Measurements from ENCODE around the gene BACE2. TPM values are rescaled to one million over a fixed set of nuclear protein-coding genes. Genes with fewer than 3 reads are reported as not detected.

The BACE2 gene
- total RNA-seq, 2 donors from 2014 or later, result 0.37 to 1.4 TPM

- DNase-seq, result no peak
- Mint-ChIP-seq H3K4me1 (peaks cover 4% of the 10 kb centered on the region), H3K4me3 (no peak overlapping the region), H3K27ac (no peak overlapping the region), H3K36me3 (ENCODE audit: low read depth) (peaks cover 2% of the 10 kb centered on the region), H3K27me3 (peaks cover 71% of the 10 kb centered on the region)
- H3K9me3 ChIP-seq (ENCODE audit: control insufficient read depth, low read length, poor library complexity, severe bottlenecking), result no peaks in the 10 kb centered on the region
- ATAC-seq, result no peak
Measured at GRCh38 chr21:41217671-41218385, 49.9 kb downstream of the BACE2 start.

- Mint-ChIP-seq H3K4me1 (peaks cover 3% of the 10 kb centered on the region), H3K27ac (no peak overlapping the region), H3K27me3 (peaks cover 70% of the 10 kb centered on the region), H3K4me3 (no peak overlapping the region), H3K36me3 (ENCODE audit: low read depth) (no peaks in the 10 kb centered on the region)
- DNase-seq (no peak), ATAC-seq (no peak)
- no peaks in the 10 kb centered on the region for H3K9me3 ChIP-seq (ENCODE audit: control insufficient read depth, low read length, poor library complexity, severe bottlenecking)
Measured at GRCh38 chr21:41219498-41220207, 51.7 kb downstream of the BACE2 start.

GRCh38 chr21:41220208-41220733, 52.3 kb downstream of the BACE2 start:
- ATAC-seq (no peak), DNase-seq (no peak)
- Mint-ChIP-seq H3K36me3 (ENCODE audit: low read depth) (no peaks in the 10 kb centered on the region), H3K27me3 (peaks cover 64% of the 10 kb centered on the region), H3K4me1 (no peaks in the 10 kb centered on the region), H3K4me3 (no peak overlapping the region), H3K27ac (no peak overlapping the region)
- H3K9me3 ChIP-seq (ENCODE audit: control insufficient read depth, low read length, poor library complexity, severe bottlenecking), result no peaks in the 10 kb centered on the region

- Mint-ChIP-seq H3K27ac (no peak overlapping the region), H3K27me3 (peaks cover 53% of the 10 kb centered on the region), H3K4me3 (no peak overlapping the region), H3K36me3 (ENCODE audit: low read depth) (no peaks in the 10 kb centered on the region), H3K4me1 (no peaks in the 10 kb centered on the region)
- no peak for DNase-seq
- H3K9me3 ChIP-seq (ENCODE audit: control insufficient read depth, low read length, poor library complexity, severe bottlenecking), result no peaks in the 10 kb centered on the region
- ATAC-seq, result no peak
Measured at GRCh38 chr21:41222247-41223068, 54.5 kb downstream of the BACE2 start.

- DNase-seq, result no peak
- Mint-ChIP-seq H3K4me1 (no peaks in the 10 kb centered on the region), H3K36me3 (ENCODE audit: low read depth) (no peaks in the 10 kb centered on the region), H3K27ac (no peak overlapping the region), H3K27me3 (peaks cover 61% of the 10 kb centered on the region), H3K4me3 (no peak overlapping the region)
- H3K9me3 ChIP-seq (ENCODE audit: control insufficient read depth, low read length, poor library complexity, severe bottlenecking), result no peaks in the 10 kb centered on the region
- no peak for ATAC-seq
Measured at GRCh38 chr21:41226853-41227252, 58.9 kb downstream of the BACE2 start.

- no peak for DNase-seq
- Mint-ChIP-seq H3K4me1 (no peaks in the 10 kb centered on the region), H3K36me3 (ENCODE audit: low read depth) (no peaks in the 10 kb centered on the region), H3K27me3 (peaks cover 58% of the 10 kb centered on the region), H3K4me3 (no peak overlapping the region), H3K27ac (no peak overlapping the region)
- no peak for ATAC-seq
- no peaks in the 10 kb centered on the region for H3K9me3 ChIP-seq (ENCODE audit: control insufficient read depth, low read length, poor library complexity, severe bottlenecking)
Measured at GRCh38 chr21:41227357-41228005, 59.5 kb downstream of the BACE2 start.

GRCh38 chr21:41228006-41228370, 60.0 kb downstream of the BACE2 start:
- Mint-ChIP-seq H3K27me3 (peaks cover 60% of the 10 kb centered on the region), H3K36me3 (ENCODE audit: low read depth) (no peaks in the 10 kb centered on the region), H3K4me3 (no peak overlapping the region), H3K27ac (no peak overlapping the region), H3K4me1 (no peaks in the 10 kb centered on the region)
- no peak for DNase-seq
- H3K9me3 ChIP-seq (ENCODE audit: control insufficient read depth, low read length, poor library complexity, severe bottlenecking), result no peaks in the 10 kb centered on the region
- ATAC-seq, result no peak

- Mint-ChIP-seq H3K36me3 (ENCODE audit: low read depth) (no peaks in the 10 kb centered on the region), H3K4me3 (no peak overlapping the region), H3K27me3 (peaks cover 60% of the 10 kb centered on the region), H3K27ac (no peak overlapping the region), H3K4me1 (no peaks in the 10 kb centered on the region)
- H3K9me3 ChIP-seq (ENCODE audit: control insufficient read depth, low read length, poor library complexity, severe bottlenecking), result no peaks in the 10 kb centered on the region
- ATAC-seq (no peak), DNase-seq (no peak)
Measured at GRCh38 chr21:41228492-41228891, 60.5 kb downstream of the BACE2 start.

GRCh38 chr21:41228958-41229357, 61.0 kb downstream of the BACE2 start:
- ATAC-seq (no peak), DNase-seq (no peak)
- Mint-ChIP-seq H3K27me3 (peaks cover 56% of the 10 kb centered on the region), H3K4me1 (no peaks in the 10 kb centered on the region), H3K4me3 (no peak overlapping the region), H3K36me3 (ENCODE audit: low read depth) (no peaks in the 10 kb centered on the region), H3K27ac (no peak overlapping the region)
- H3K9me3 ChIP-seq (ENCODE audit: control insufficient read depth, low read length, poor library complexity, severe bottlenecking), result no peaks in the 10 kb centered on the region

- no peaks in the 10 kb centered on the region for H3K4me1 Mint-ChIP-seq
- H3K9me3 ChIP-seq (ENCODE audit: control insufficient read depth, low read length, poor library complexity, severe bottlenecking), result no peaks in the 10 kb centered on the region
- H3K36me3 Mint-ChIP-seq (ENCODE audit: low read depth), result no peaks in the 10 kb centered on the region
- peaks cover 59% of the 10 kb centered on the region for H3K27me3 Mint-ChIP-seq
- DNase-seq, result no peak
- H3K27ac Mint-ChIP-seq, result no peak overlapping the region
- peak; percentile 68 for ATAC-seq
- H3K4me3 Mint-ChIP-seq, result no peak overlapping the region
Measured at GRCh38 chr21:41229509-41230248, 61.7 kb downstream of the BACE2 start.

GRCh38 chr21:41230497-41230896, 62.5 kb downstream of the BACE2 start:
- Mint-ChIP-seq H3K4me3 (no peak overlapping the region), H3K36me3 (ENCODE audit: low read depth) (no peaks in the 10 kb centered on the region), H3K4me1 (no peaks in the 10 kb centered on the region), H3K27ac (no peak overlapping the region), H3K27me3 (peaks cover 66% of the 10 kb centered on the region)
- DNase-seq, result no peak
- no peaks in the 10 kb centered on the region for H3K9me3 ChIP-seq (ENCODE audit: control insufficient read depth, low read length, poor library complexity, severe bottlenecking)
- ATAC-seq, result no peak

GRCh38 chr21:41231060-41231459, 63.1 kb downstream of the BACE2 start:
- Mint-ChIP-seq H3K27ac (no peak overlapping the region), H3K27me3 (peaks cover 70% of the 10 kb centered on the region), H3K36me3 (ENCODE audit: low read depth) (no peaks in the 10 kb centered on the region), H3K4me3 (no peak overlapping the region), H3K4me1 (no peaks in the 10 kb centered on the region)
- ATAC-seq (no peak), DNase-seq (no peak)
- no peaks in the 10 kb centered on the region for H3K9me3 ChIP-seq (ENCODE audit: control insufficient read depth, low read length, poor library complexity, severe bottlenecking)

Measured in T-helper 17 cell (primary cell).